ENCODE measurements around the gene ROCK2.

DNA sequence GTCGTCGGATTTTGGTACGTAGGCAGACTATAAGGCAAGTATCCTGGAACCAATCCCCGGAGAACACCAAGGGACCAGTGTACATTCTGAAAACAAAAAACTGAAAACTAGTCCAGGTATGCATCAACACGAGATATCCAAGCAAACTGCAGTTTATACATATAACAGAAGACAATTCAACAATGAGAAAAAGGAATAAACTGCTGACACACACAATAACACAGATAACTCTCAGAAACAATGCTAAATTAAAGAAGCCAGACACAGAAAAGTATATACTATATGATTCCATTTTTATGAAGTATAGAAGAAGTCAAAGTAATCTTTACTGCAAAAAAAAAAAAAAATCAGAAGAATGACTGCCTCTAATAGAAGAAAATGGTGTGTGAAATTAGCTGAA, 5.9 kb downstream of the ROCK2 start:
- TF ChIP-seq ZNF514 (tag by site-specific recombination; IDR thresholded peaks at IDR 0.05) (no peak), ZNF239 (tag by site-specific recombination; IDR thresholded peaks at IDR 0.05) (no peak), ZNF311 (tag by site-specific recombination; IDR thresholded peaks at IDR 0.05; ENCODE audit: borderline replicate concordance) (no peak), ZNF530 (tag by site-specific recombination; IDR thresholded peaks at IDR 0.05; ENCODE audit: low read depth) (no peak), YY1 (tag by site-specific recombination; IDR thresholded peaks at IDR 0.05) (no peak), ZBTB1 (tag by site-specific recombination; IDR thresholded peaks at IDR 0.05) (no peak), FEZF1 (tag by site-specific recombination; IDR thresholded peaks at IDR 0.05) (no peak), ZNF549 (tag by site-specific recombination; IDR thresholded peaks at IDR 0.05) (no peak)
- TF ChIP-seq, protein P1, sequence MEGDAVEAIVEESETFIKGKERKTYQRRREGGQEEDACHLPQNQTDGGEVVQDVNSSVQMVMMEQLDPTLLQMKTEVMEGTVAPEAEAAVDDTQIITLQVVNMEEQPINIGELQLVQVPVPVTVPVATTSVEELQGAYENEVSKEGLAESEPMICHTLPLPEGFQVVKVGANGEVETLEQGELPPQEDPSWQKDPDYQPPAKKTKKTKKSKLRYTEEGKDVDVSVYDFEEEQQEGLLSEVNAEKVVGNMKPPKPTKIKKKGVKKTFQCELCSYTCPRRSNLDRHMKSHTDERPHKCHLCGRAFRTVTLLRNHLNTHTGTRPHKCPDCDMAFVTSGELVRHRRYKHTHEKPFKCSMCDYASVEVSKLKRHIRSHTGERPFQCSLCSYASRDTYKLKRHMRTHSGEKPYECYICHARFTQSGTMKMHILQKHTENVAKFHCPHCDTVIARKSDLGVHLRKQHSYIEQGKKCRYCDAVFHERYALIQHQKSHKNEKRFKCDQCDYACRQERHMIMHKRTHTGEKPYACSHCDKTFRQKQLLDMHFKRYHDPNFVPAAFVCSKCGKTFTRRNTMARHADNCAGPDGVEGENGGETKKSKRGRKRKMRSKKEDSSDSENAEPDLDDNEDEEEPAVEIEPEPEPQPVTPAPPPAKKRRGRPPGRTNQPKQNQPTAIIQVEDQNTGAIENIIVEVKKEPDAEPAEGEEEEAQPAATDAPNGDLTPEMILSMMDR (tag by site-specific recombination; IDR thresholded peaks at IDR 0.05), result no peak
- TF ChIP-seq, protein P2, sequence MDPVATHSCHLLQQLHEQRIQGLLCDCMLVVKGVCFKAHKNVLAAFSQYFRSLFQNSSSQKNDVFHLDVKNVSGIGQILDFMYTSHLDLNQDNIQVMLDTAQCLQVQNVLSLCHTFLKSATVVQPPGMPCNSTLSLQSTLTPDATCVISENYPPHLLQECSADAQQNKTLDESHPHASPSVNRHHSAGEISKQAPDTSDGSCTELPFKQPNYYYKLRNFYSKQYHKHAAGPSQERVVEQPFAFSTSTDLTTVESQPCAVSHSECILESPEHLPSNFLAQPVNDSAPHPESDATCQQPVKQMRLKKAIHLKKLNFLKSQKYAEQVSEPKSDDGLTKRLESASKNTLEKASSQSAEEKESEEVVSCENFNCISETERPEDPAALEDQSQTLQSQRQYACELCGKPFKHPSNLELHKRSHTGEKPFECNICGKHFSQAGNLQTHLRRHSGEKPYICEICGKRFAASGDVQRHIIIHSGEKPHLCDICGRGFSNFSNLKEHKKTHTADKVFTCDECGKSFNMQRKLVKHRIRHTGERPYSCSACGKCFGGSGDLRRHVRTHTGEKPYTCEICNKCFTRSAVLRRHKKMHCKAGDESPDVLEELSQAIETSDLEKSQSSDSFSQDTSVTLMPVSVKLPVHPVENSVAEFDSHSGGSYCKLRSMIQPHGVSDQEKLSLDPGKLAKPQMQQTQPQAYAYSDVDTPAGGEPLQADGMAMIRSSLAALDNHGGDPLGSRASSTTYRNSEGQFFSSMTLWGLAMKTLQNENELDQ (tag by site-specific recombination; IDR thresholded peaks at IDR 0.05; ENCODE audit: low read depth), result no peak
- TF ChIP-seq, protein P3, sequence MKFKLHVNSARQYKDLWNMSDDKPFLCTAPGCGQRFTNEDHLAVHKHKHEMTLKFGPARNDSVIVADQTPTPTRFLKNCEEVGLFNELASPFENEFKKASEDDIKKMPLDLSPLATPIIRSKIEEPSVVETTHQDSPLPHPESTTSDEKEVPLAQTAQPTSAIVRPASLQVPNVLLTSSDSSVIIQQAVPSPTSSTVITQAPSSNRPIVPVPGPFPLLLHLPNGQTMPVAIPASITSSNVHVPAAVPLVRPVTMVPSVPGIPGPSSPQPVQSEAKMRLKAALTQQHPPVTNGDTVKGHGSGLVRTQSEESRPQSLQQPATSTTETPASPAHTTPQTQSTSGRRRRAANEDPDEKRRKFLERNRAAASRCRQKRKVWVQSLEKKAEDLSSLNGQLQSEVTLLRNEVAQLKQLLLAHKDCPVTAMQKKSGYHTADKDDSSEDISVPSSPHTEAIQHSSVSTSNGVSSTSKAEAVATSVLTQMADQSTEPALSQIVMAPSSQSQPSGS (tag by site-specific recombination; IDR thresholded peaks at IDR 0.05; ENCODE audit: low read depth), result no peak

All from HEK293 (cell line).